OCI-LY1 (cell line): ENCODE results near the gene MAN1A1.

Experiments used
- H2AFZ ChIP-seq: fragments of 200-600 bp; sonication (generic), shearing (Covaris generic); 2 replicates; pipeline ENCODE4 v1.6.0; 2014; ENCODE audit warnings: antibody characterized with exemption, mild to moderate bottlenecking, low read length
- H3F3A ChIP-seq: fragments of 200-600 bp; sonication (generic), shearing (Covaris generic); 2 replicates; pipeline ENCODE4 v1.6.0; 2014; ENCODE audit warnings: mild to moderate bottlenecking, antibody characterized with exemption, low read length, moderate library complexity; ENCODE audit not compliant: insufficient read depth
- H3K27ac ChIP-seq: fragments of 200-600 bp; sonication (generic); 2 replicates; pipeline ENCODE4 v1.5.1; 2014; ENCODE audit warnings: low read length, mixed run types, mild to moderate bottlenecking, low read depth; ENCODE audit not compliant: poor library complexity, severe bottlenecking
- H3K27me3 ChIP-seq: fragments of 200-600 bp; sonication (generic); 2 replicates; pipeline ENCODE4 v1.6.0; 2014; ENCODE audit warnings: antibody characterized with exemption, mild to moderate bottlenecking, low read length, moderate library complexity; ENCODE audit not compliant: insufficient read depth
- H3K36me3 ChIP-seq: fragments of 200-600 bp; sonication (generic); 2 replicates; pipeline ENCODE4 v1.6.1; 2014; ENCODE audit warnings: mild to moderate bottlenecking, antibody characterized with exemption, low read length, moderate library complexity, mixed read lengths; ENCODE audit not compliant: insufficient read depth
- H3K4me1 ChIP-seq: fragments of 200-600 bp; sonication (generic); 2 replicates; pipeline ENCODE4 v1.5.1; 2014; ENCODE audit warnings: mild to moderate bottlenecking, low read length, moderate library complexity; ENCODE audit not compliant: insufficient read depth, severe bottlenecking
- H3K4me2 ChIP-seq: fragments of 200-600 bp; sonication (generic), shearing (Covaris generic); 2 replicates; pipeline ENCODE4 v1.6.1; 2014; ENCODE audit warnings: low read length
- H3K4me3 ChIP-seq: fragments of 200-600 bp; sonication (generic); 2 replicates; pipeline ENCODE4 v1.5.1; 2014; ENCODE audit warnings: low read length, low read depth, mild to moderate bottlenecking, mixed read lengths; ENCODE audit not compliant: poor library complexity, severe bottlenecking
- H3K79me2 ChIP-seq: fragments of 200-600 bp; shearing (Covaris generic); 2 replicates; pipeline ENCODE4 v1.6.1; 2016; ENCODE audit warnings: mixed run types, low read length, mixed read lengths; ENCODE audit not compliant: insufficient read depth
- H3K9ac ChIP-seq: fragments of 200-600 bp; sonication (generic), shearing (Covaris generic); 2 replicates; pipeline ENCODE4 v1.6.1; 2014; ENCODE audit warnings: mild to moderate bottlenecking, low read length, mixed read lengths
- H3K9me2 ChIP-seq: fragments of 200-600 bp; sonication (generic), shearing (Covaris generic); 2 replicates; pipeline ENCODE4 v1.6.1; 2014; ENCODE audit warnings: low read depth, mild to moderate bottlenecking, low read length, mixed read lengths
- H3K9me3 ChIP-seq: fragments of 200-600 bp; shearing (Covaris generic); 2 replicates; pipeline ENCODE4 v1.6.1; 2014; ENCODE audit warnings: low read length, mixed read lengths
- H4K20me1 ChIP-seq: fragments of 200-600 bp; sonication (generic), shearing (Covaris generic); 2 replicates; pipeline ENCODE4 v1.6.0; 2016; ENCODE audit warnings: mild to moderate bottlenecking, low read length; ENCODE audit not compliant: insufficient read depth
- CTCF ChIP-seq: fragments of 200-600 bp; sonication (generic), shearing (Covaris generic); IDR thresholded peaks from 2 replicates; pipeline ENCODE4 v1.5.1; 2017; ENCODE audit warnings: mild to moderate bottlenecking, antibody characterized with exemption, low read length, moderate library complexity, mixed read lengths
- EZH2 ChIP-seq: fragments of 200-600 bp; sonication (generic), shearing (Covaris generic); IDR thresholded peaks from 2 replicates; pipeline ENCODE4 v1.8.0; 2017; ENCODE audit warnings: borderline replicate concordance, mixed run types, mild to moderate bottlenecking, antibody characterized with exemption, low read length, moderate library complexity, mixed read lengths

MAN1A1 gene

GRCh38 chr6:119280668-119281067 is 68.9 kb downstream of the MAN1A1 start:
- Histone ChIP-seq H3K4me3 (no peak overlapping the region), H3K79me2 (no peaks in the 10 kb centered on the region), H3K27ac (no peak overlapping the region), H3K4me1 (peaks cover 9% of the 10 kb centered on the region), H3K36me3 (0 out of 2 replicates have a peak, but pooled peaks cover 6% of the 10 kb centered on the region), H4K20me1 (no peaks in the 10 kb centered on the region), H3K27me3 (no peaks in the 10 kb centered on the region), H3K9me2 (no peaks in the 10 kb centered on the region), H2AFZ (no peak overlapping the region), H3K9ac (no peak overlapping the region), H3K9me3 (no peaks in the 10 kb centered on the region), H3K4me2 (no peak overlapping the region), H3F3A (no peaks in the 10 kb centered on the region)
- no peak for TF ChIP-seq CTCF
- TF ChIP-seq EZH2 = no peak

GRCh38 chr6:119280080-119280479 is 69.5 kb downstream of the MAN1A1 start:
- H3K4me3 ChIP-seq = no peak overlapping the region
- H3K27me3 ChIP-seq = no peaks in the 10 kb centered on the region
- no peak overlapping the region for H3K27ac ChIP-seq
- peaks cover 9% of the 10 kb centered on the region for H3K4me1 ChIP-seq
- H4K20me1 ChIP-seq = no peaks in the 10 kb centered on the region
- TF ChIP-seq EZH2 = no peak
- TF ChIP-seq CTCF = no peak
- no peak overlapping the region for H2AFZ ChIP-seq
- no peaks in the 10 kb centered on the region for H3F3A ChIP-seq
- 0 out of 2 replicates have a peak, but pooled peaks cover 7% of the 10 kb centered on the region for H3K36me3 ChIP-seq
- no peaks in the 10 kb centered on the region for H3K9me2 ChIP-seq
- H3K9me3 ChIP-seq = no peaks in the 10 kb centered on the region
- H3K4me2 ChIP-seq = no peak overlapping the region
- H3K79me2 ChIP-seq = no peaks in the 10 kb centered on the region
- H3K9ac ChIP-seq = no peak overlapping the region

GRCh38 chr6:119278625-119279024 is 70.9 kb downstream of the MAN1A1 start:
- no peak overlapping the region for H3K4me2 ChIP-seq
- no peaks in the 10 kb centered on the region for H3K9me2 ChIP-seq
- TF ChIP-seq CTCF (no peak), EZH2 (no peak)
- no peak overlapping the region for H2AFZ ChIP-seq
- H3K36me3 ChIP-seq = 0 out of 2 replicates have a peak, but pooled peaks cover 7% of the 10 kb centered on the region
- no peaks in the 10 kb centered on the region for H3K27me3 ChIP-seq
- no peak overlapping the region for H3K27ac ChIP-seq
- no peak overlapping the region for H3K9ac ChIP-seq
- no peaks in the 10 kb centered on the region for H3F3A ChIP-seq
- H3K4me1 ChIP-seq = peaks cover 9% of the 10 kb centered on the region
- H4K20me1 ChIP-seq = no peaks in the 10 kb centered on the region
- no peaks in the 10 kb centered on the region for H3K79me2 ChIP-seq
- no peak overlapping the region for H3K4me3 ChIP-seq
- 0 out of 2 replicates have a peak, but pooled peaks cover under 1% of the 10 kb centered on the region for H3K9me3 ChIP-seq
